ENCODE results near the gene GATD1. TPM values are rescaled to one million over a fixed set of nuclear protein-coding genes. Genes with fewer than 3 reads are reported as not detected.

The GATD1 gene
- total and polyA plus RNA-seq, 2 donors: 13.0 to 31.2 TPM

- WGBS: 11% methylated on average over 28 of the region's 28 CpGs
- Histone ChIP-seq H3K4me3 (ENCODE audit: low read length in 2 of 2) (peak overlapping the region in 1 of 2 donors; percentile 40), H3K27ac (ENCODE audit: low read depth in 1 of 2, low read length in 1 of 2) (no peak overlapping the region), H3K27me3 (ENCODE audit: control insufficient read depth in 2 of 2, insufficient read depth in 1 of 2, low read length in 1 of 2) (peaks cover 63 to 80% of the 10 kb centered on the region in 2 donors), H3K36me3 (ENCODE audit: control insufficient read depth in 2 of 2, insufficient read depth in 2 of 2, low read length in 1 of 2) (no peaks in the 10 kb centered on the region), H3K4me1 (ENCODE audit: control insufficient read depth in 2 of 2, insufficient read depth in 2 of 2, low read length in 2 of 2) (peaks cover 4 to 20% of the 10 kb centered on the region in 2 donors), H3K9me3 (ENCODE audit: control insufficient read depth in 2 of 2, insufficient read depth in 1 of 2, low read length in 1 of 2) (peaks cover 0 to 7% of the 10 kb centered on the region in 2 donors)
- DNase-seq (ENCODE audit: low read depth in 6 of 9, low spot score in 9 of 9): no peak
Observed at GRCh38 chr11:721247-721740, 56.0 kb downstream of the GATD1 start.

- Histone ChIP-seq H3K27me3 (ENCODE audit: control insufficient read depth in 2 of 2, insufficient read depth in 1 of 2, low read length in 1 of 2) (peaks cover 58 to 75% of the 10 kb centered on the region in 2 donors), H3K4me1 (ENCODE audit: control insufficient read depth in 2 of 2, insufficient read depth in 2 of 2, low read length in 2 of 2) (peaks cover 4 to 20% of the 10 kb centered on the region in 2 donors), H3K4me3 (ENCODE audit: low read length in 2 of 2) (peak overlapping the region in 1 of 2 donors; percentile 40), H3K9me3 (ENCODE audit: control insufficient read depth in 2 of 2, insufficient read depth in 1 of 2, low read length in 1 of 2) (peaks cover 0 to 7% of the 10 kb centered on the region in 2 donors), H3K36me3 (ENCODE audit: control insufficient read depth in 2 of 2, insufficient read depth in 2 of 2, low read length in 1 of 2) (no peaks in the 10 kb centered on the region), H3K27ac (ENCODE audit: low read depth in 1 of 2, low read length in 1 of 2) (no peak overlapping the region)
- no peak for DNase-seq (ENCODE audit: low read depth in 6 of 9, low spot score in 9 of 9)
- 4% methylated on average over 53 of the region's 53 CpGs for WGBS
Observed at GRCh38 chr11:720642-721246, 56.5 kb downstream of the GATD1 start.

GRCh38 chr11:720017-720641 lies 57.2 kb downstream of the GATD1 start:
- no peak overlapping the region for H3K27ac ChIP-seq (ENCODE audit: low read depth in 1 of 2, low read length in 1 of 2)
- H3K4me3 ChIP-seq (ENCODE audit: low read length in 2 of 2): peak overlapping the region in 1 of 2 donors; percentile 40
- H3K36me3 ChIP-seq (ENCODE audit: control insufficient read depth in 2 of 2, insufficient read depth in 2 of 2, low read length in 1 of 2): no peaks in the 10 kb centered on the region
- H3K4me1 ChIP-seq (ENCODE audit: control insufficient read depth in 2 of 2, insufficient read depth in 2 of 2, low read length in 2 of 2): peaks cover 4 to 20% of the 10 kb centered on the region in 2 donors
- peaks cover 52 to 71% of the 10 kb centered on the region in 2 donors for H3K27me3 ChIP-seq (ENCODE audit: control insufficient read depth in 2 of 2, insufficient read depth in 1 of 2, low read length in 1 of 2)
- H3K9me3 ChIP-seq (ENCODE audit: control insufficient read depth in 2 of 2, insufficient read depth in 1 of 2, low read length in 1 of 2): peaks cover 0 to 7% of the 10 kb centered on the region in 2 donors
- WGBS: 72% methylated on average over 35 of the region's 35 CpGs
- no peak for DNase-seq (ENCODE audit: low read depth in 6 of 9, low spot score in 9 of 9)

GRCh38 chr11:719214-720016 lies 57.9 kb downstream of the GATD1 start:
- WGBS: 90% methylated on average over 34 of the region's 34 CpGs
- Histone ChIP-seq H3K4me3 (ENCODE audit: low read length in 2 of 2) (no peak overlapping the region), H3K9me3 (ENCODE audit: control insufficient read depth in 2 of 2, insufficient read depth in 1 of 2, low read length in 1 of 2) (peaks cover 0 to 10% of the 10 kb centered on the region in 2 donors), H3K27me3 (ENCODE audit: control insufficient read depth in 2 of 2, insufficient read depth in 1 of 2, low read length in 1 of 2) (peaks cover 45 to 64% of the 10 kb centered on the region in 2 donors), H3K27ac (ENCODE audit: low read depth in 1 of 2, low read length in 1 of 2) (no peak overlapping the region), H3K4me1 (ENCODE audit: control insufficient read depth in 2 of 2, insufficient read depth in 2 of 2, low read length in 2 of 2) (peaks cover 4 to 20% of the 10 kb centered on the region in 2 donors), H3K36me3 (ENCODE audit: control insufficient read depth in 2 of 2, insufficient read depth in 2 of 2, low read length in 1 of 2) (no peaks in the 10 kb centered on the region)
- DNase-seq (ENCODE audit: low read depth in 6 of 9, low spot score in 9 of 9): no peak

Other genes with a start within 250 kb of the GATD1 start
- 44.1 TPM for gene HRAS, start 241.9 kb downstream of the GATD1 start, total RNA-seq
- gene HRAS, start 241.9 kb downstream of the GATD1 start, polyA plus RNA-seq: 145 TPM
- gene LRRC56, start 240.0 kb downstream of the GATD1 start, total RNA-seq: 0.47 TPM
- gene LRRC56, start 240.0 kb downstream of the GATD1 start, polyA plus RNA-seq: 2.4 TPM
- gene LMNTD2, start 216.7 kb downstream of the GATD1 start, total RNA-seq: 1.1 TPM
- 5.8 TPM for gene LMNTD2, start 216.7 kb downstream of the GATD1 start, polyA plus RNA-seq
- gene RASSF7, start 216.5 kb downstream of the GATD1 start, total RNA-seq: 22.5 TPM
- gene RASSF7, start 216.5 kb downstream of the GATD1 start, polyA plus RNA-seq: 51.2 TPM
- 17.0 TPM for gene PHRF1, start 201.0 kb downstream of the GATD1 start, total RNA-seq
- gene PHRF1, start 201.0 kb downstream of the GATD1 start, polyA plus RNA-seq: 23.7 TPM
- gene IRF7, start 161.5 kb downstream of the GATD1 start, total RNA-seq: 44.5 TPM
- gene IRF7, start 161.5 kb downstream of the GATD1 start, polyA plus RNA-seq: 102 TPM
- gene CDHR5, start 152.5 kb downstream of the GATD1 start, total RNA-seq: not detected
- 0.05 TPM for gene CDHR5, start 152.5 kb downstream of the GATD1 start, polyA plus RNA-seq
- gene SCT, start 150.3 kb downstream of the GATD1 start, total RNA-seq: 0.19 TPM
- 0.25 TPM for gene SCT, start 150.3 kb downstream of the GATD1 start, polyA plus RNA-seq
- 0.09 TPM for gene DRD4, start 140.2 kb downstream of the GATD1 start, total RNA-seq
- gene DRD4, start 140.2 kb downstream of the GATD1 start, polyA plus RNA-seq: 0.82 TPM
- 20.7 TPM for gene DEAF1, start 82.3 kb downstream of the GATD1 start, total RNA-seq
- 27.2 TPM for gene DEAF1, start 82.3 kb downstream of the GATD1 start, polyA plus RNA-seq
- 17.7 TPM for gene TMEM80, start 81.7 kb downstream of the GATD1 start, total RNA-seq
- 31.1 TPM for gene TMEM80, start 81.7 kb downstream of the GATD1 start, polyA plus RNA-seq
- 3.9 TPM for gene EPS8L2, start 71.3 kb downstream of the GATD1 start, total RNA-seq
- 28.8 TPM for gene EPS8L2, start 71.3 kb downstream of the GATD1 start, polyA plus RNA-seq
- gene TALDO1, start 30.0 kb downstream of the GATD1 start, total RNA-seq: 141 TPM
- 115 TPM for gene TALDO1, start 30.0 kb downstream of the GATD1 start, polyA plus RNA-seq
- gene CEND1, start 12.6 kb upstream of the GATD1 start, total RNA-seq: 0.19 TPM
- 0.25 TPM for gene CEND1, start 12.6 kb upstream of the GATD1 start, polyA plus RNA-seq
- 5.7 TPM for gene SLC25A22, start 20.8 kb upstream of the GATD1 start, total RNA-seq
- gene SLC25A22, start 20.8 kb upstream of the GATD1 start, polyA plus RNA-seq: 11.8 TPM
- 6.6 TPM for gene PIDD1, start 27.7 kb upstream of the GATD1 start, total RNA-seq
- 46.0 TPM for gene PIDD1, start 27.7 kb upstream of the GATD1 start, polyA plus RNA-seq
- 1,873 TPM for gene RPLP2, start 32.5 kb upstream of the GATD1 start, total RNA-seq
- gene RPLP2, start 32.5 kb upstream of the GATD1 start, polyA plus RNA-seq: 2,667 TPM
- 10.5 TPM for gene PNPLA2, start 41.4 kb upstream of the GATD1 start, total RNA-seq
- 83.6 TPM for gene PNPLA2, start 41.4 kb upstream of the GATD1 start, polyA plus RNA-seq
- 0.57 TPM for gene CRACR2B, start 50.4 kb upstream of the GATD1 start, total RNA-seq
- 6.2 TPM for gene CRACR2B, start 50.4 kb upstream of the GATD1 start, polyA plus RNA-seq
- gene CD151, start 55.5 kb upstream of the GATD1 start, total RNA-seq: 19.5 TPM
- gene CD151, start 55.5 kb upstream of the GATD1 start, polyA plus RNA-seq: 82.3 TPM
- 92.3 TPM for gene POLR2L, start 65.0 kb upstream of the GATD1 start, total RNA-seq
- gene POLR2L, start 65.0 kb upstream of the GATD1 start, polyA plus RNA-seq: 92.1 TPM
- gene TSPAN4, start 65.4 kb upstream of the GATD1 start, total RNA-seq: 22.2 TPM
- gene TSPAN4, start 65.4 kb upstream of the GATD1 start, polyA plus RNA-seq: 56.7 TPM
- 17.8 TPM for gene CHID1, start 133.3 kb upstream of the GATD1 start, total RNA-seq
- 35.7 TPM for gene CHID1, start 133.3 kb upstream of the GATD1 start, polyA plus RNA-seq
- gene AP2A2, start 148.4 kb upstream of the GATD1 start, total RNA-seq: 14.6 TPM
- gene AP2A2, start 148.4 kb upstream of the GATD1 start, polyA plus RNA-seq: 57.2 TPM